Sciatic nerve (tissue), 2 donors: ENCODE data around the gene HIGD2A. TPM values are rescaled to one million over a fixed set of nuclear protein-coding genes. Genes with fewer than 3 reads are reported as not detected.

Source experiments
- ATAC-seq: fragments of 200-7000 bp; cut with Tn5 transposase; one replicate; pipeline ENCODE4 v1.9.1; 2020; ENCODE audit warnings: mild to moderate bottlenecking, moderate library complexity
- DNase-seq: peaks from one replicate; pipeline ENCODE4 v3.0.0-alpha.2; 2020; ENCODE audit warnings: low spot score
- intact Hi-C: fragments of 100-400 bp; cut with DNase I; formaldehyde crosslinking; loops from one replicate; pipeline ENCODE4 v1.14.2; 2022
- total RNA-seq: library from RNA; stranded (reverse); fragmentation: NEBNext Ultra II Directional; extraction: Animal tissue kit (Norgen Biotek cat#: 25700); gene quantifications from one replicate; pipeline ENCODE4 v1.2.1, GENCODE V29; 2021
- donor health status: DM: no; HTN: no; CAD: no.
- donor health status: DM: no; HTN: no; CAD: no.

HIGD2A gene
- total RNA-seq, 1 donor from 2014 or later: 58.8 TPM

GRCh38 chr5:176412517-176413254, 24.1 kb downstream of the HIGD2A start:
- intact Hi-C loops: no loop called here
- DNase-seq (no peak), ATAC-seq (no peak)

DNA sequence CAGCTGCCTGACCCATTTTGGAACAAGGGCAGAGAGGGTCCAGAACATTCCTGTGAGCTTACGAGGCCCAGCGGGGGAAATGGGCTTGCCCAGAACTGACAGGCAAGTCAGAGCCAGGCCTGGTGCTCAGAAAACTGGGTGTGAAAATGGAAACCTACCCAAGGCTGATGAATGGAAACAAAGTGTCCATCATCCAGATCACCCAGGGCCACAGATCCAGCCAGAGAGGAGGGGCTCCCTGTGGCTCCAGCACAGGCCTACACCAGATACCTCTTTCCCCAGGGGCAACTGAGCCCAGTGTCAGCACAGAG, 24.7 kb downstream of the HIGD2A start:
- intact Hi-C loops: no loop called here
- ATAC-seq (no peak), DNase-seq (no peak)

DNA sequence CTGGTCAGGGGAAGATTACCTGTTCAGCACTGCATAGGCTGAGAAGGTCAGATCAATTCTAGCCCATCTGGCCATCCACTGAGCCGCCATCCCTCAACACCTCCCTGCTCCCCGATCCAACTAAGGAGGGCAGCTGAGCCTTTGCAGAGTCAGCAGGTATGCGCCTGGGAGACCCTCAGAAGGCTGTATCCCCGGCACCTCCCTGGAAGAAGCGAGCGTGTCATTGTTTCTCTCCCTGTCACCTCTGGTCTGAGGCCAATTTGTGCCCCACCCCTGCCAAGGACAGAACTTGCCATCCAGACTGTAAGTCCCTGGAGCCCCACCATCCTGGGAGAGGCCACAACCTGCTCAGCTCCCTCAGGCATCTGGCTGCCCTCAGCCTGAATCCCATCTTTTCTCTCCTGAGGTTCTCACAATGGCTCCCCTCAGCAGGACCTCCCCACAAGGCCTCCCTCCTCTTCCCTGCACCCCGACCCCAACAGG, 25.2 kb downstream of the HIGD2A start:
- ATAC-seq (no peak), DNase-seq (no peak)
- intact Hi-C loops: no loop called here

GRCh38 chr5:176414704-176415103, 26.2 kb downstream of the HIGD2A start:
- ATAC-seq: no peak
- no peak for DNase-seq
- intact Hi-C loops: no loop called here

DNA sequence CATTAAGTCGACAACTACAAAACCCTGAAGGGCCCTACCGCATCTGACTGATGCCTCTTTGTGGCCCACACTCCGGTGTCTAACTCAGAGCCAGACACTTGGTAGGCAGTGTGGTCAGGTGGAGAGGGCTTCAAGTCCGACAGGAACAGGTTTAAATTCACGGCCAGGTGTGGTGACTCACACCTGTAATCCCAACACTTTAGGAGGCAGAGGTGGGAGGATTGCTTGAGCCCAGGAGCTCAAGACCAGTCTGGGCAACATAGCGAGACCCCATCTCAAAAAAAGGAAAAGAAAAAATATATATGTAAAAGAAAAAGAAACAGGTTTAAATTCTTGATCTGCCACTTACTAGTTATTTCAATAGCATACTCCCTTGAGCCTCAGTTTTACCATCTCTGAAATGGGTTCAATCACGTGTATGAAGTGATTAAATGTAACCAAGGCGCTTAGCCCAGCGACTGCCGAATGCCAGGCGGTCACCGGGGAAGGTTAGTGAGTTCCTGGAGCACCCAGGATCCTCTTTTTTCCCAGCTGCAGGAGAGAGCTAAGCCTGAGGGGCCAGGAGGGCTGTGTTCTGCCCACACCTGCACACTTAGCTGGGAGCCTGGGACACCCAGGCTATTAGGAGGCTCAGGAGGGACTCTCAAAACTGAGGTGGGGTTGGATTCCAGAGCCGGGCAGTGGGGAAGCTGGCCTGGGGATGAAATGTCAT, 26.8 kb downstream of the HIGD2A start:
- DNase-seq: no peak
- intact Hi-C loops: no loop called here
- ATAC-seq: no peak

DNA sequence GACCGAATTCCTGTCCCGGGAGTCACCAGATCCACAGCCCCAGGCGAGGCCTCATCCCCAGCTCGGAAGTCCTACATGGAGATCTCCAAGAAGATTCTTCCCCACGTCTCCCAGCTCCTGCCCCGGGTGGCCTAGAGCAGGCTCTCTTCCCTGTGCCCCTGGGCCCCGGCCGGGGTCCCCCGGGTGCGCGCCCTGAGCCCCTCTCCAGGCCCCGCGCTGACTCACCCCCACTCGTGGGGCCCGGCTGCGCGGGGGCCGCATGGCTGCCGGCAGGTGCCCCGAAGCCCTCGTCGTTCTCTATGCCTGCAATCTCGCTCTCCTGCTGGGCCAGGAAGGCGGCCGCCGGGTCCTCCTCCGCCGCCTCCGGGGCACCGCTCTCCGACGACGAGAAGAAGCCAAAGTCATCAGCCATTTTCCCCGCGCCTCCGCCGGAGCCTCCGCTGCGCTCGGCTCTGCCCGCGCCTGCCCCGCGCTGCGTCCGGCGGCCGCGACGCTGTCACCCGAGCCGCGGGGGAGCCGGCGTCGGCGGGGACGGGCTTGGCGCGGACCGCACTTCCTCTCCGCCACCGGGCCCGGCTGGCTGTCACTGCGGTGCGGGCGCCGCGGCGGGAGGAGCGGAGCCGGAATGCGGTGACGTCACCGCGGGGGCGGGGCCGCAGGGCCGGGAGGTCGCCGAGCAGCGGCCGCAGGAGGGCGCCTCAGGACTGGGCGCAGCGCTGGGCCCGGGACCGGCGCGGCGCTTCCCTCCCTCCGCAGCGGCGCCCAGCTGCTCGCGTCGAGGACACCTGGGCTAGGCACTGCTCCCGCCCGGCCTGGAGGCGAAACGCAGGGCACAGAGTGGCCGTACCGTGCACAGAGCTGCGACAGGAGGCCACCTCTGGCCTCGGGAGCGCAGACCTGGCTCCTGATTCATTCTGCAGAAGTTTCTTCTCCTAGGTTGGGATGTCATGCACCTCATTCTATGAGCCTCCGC, 27.7 kb downstream of the HIGD2A start, which contains the start of gene CLTB:
Gene CLTB, minus strand, starts transcription at position 588 of the 973 bp plus-strand sequence. Its CDS starts 176 bp downstream, at position 412.
- ATAC-seq (peak; percentile 96), DNase-seq (peak; percentile 95)

GRCh38 chr5:176416965-176417364, 28.4 kb downstream of the HIGD2A start:
- intact Hi-C loops: no loop called here
- DNase-seq (no peak), ATAC-seq (no peak)

More for the DNA sequence above, 27.7 kb downstream of the HIGD2A start, which contains the start of gene CLTB:
- intact Hi-C loops: no loop called here

DNA sequence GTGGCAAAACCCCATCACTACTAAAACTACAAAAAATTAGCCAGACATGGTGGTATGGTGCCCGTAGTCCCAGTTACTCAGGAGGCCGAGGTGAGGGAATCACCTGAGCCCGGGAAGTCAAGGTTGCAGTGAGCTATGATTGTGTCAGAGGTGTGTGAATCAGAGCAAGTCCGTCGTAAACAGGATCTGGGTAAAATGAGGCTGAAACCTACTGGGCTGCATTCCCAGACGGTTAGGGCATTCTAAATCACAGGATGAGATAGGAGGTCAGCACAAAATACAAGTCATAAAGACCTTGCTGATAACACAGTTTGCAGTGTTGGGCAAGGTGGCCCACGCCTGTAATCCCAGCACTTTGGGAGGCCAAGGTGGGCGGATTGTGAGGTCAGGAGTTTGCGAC, 29.7 kb downstream of the HIGD2A start:
- intact Hi-C loops: no loop called here
- ATAC-seq (no peak), DNase-seq (no peak)

- DNase-seq: no peak
- intact Hi-C loops: no loop called here
- ATAC-seq: no peak
These were observed 31.5 kb downstream of the HIGD2A start for GRCh38 chr5:176420086-176420485.

DNA sequence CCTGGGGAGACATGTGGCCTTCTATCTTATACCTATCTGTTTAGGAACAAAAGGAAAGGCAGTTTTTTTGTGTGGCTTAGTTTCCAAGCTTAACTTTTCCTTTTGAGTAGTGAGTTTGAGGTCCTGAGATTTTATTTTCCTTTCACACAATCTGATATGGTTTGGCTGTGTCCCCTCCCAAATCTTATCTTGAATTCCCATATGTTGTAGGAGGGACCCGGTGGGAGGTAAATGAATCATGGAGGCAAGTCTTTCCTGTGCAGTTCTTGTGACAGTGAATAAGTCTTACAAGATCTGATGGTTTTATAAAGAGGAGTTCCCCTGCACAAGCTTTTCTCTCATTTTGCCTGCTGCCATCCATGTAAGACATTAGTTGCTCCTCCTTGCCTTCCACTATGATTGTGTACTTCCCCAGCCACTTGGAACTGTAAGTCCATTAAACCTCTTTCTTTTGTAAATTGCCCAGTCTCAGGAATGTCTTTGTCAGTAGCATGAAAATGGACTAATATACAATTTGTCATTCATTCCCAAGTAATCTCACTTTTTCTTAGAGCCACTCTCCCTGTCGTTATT, 32.5 kb downstream of the HIGD2A start:
- no peak for ATAC-seq
- intact Hi-C loops: no loop called here
- no peak for DNase-seq

- intact Hi-C loops: no loop called here
- ATAC-seq (peak; percentile 57), DNase-seq (no peak)
These were observed 35.6 kb downstream of the HIGD2A start for GRCh38 chr5:176424181-176424580.

DNA sequence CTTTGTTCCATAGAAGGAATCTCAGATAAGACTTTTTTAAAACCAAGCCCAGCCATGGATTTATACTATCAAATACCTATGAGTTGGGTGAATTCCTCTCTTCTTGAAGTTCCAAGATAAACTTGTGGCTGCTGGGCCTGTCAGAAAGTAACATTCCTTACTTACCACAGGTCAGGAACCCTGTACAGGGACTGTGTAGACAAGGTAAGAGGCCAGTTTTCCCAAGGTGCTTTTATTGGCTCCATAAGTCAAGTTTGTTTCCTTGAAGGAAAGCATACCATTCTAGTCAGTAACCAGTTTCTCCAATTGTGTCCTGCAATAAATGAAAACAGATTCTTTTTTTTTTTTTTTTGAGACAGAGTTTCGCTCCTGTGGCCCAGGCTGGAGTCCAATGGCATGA, 36.6 kb downstream of the HIGD2A start:
- intact Hi-C loops: no loop called here
- DNase-seq (no peak), ATAC-seq (no peak)

DNA sequence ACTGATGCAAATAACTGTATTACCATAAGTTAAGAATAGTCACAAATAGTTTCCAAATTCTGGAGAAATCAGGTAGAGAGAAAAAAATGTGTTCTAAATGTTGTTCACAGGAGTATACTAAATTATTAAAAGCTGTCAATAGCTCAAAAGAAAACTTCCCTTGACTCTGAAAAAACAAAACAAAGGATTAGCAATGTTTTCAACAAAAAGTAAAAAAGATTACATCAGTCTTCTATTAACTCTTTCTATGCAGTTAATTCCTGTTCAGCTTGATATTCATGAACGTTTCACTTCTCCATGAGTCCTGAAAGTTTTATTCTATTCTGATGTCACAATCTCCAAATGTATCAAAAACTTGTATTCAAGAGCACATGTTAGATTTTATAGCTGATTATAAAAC, 37.2 kb downstream of the HIGD2A start:
- ATAC-seq (no peak), DNase-seq (no peak)
- intact Hi-C loops: no loop called here

DNA sequence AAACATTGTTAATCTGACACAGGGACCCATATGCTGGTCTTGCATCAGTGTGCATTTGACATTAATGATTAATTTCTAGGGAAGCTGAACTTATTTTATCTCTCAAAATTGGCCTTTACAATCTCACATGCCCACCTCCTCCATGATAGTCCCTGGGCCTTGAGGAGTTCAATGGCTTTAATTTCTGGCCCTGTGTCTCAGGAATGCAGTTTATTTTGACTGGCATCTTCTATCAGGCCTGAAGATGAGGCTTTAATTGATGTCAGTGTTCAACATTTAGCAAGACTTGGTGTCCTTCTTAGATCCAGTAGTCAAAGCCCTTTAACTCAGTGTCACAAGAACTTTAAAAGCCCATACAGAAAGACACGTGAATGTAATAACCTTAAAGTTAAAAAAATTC, 38.3 kb downstream of the HIGD2A start:
- DNase-seq (no peak), ATAC-seq (no peak)
- intact Hi-C loops: no loop called here

GRCh38 chr5:176427971-176428370, 39.4 kb downstream of the HIGD2A start:
- intact Hi-C loops: no loop called here
- ATAC-seq (no peak), DNase-seq (no peak)

DNA sequence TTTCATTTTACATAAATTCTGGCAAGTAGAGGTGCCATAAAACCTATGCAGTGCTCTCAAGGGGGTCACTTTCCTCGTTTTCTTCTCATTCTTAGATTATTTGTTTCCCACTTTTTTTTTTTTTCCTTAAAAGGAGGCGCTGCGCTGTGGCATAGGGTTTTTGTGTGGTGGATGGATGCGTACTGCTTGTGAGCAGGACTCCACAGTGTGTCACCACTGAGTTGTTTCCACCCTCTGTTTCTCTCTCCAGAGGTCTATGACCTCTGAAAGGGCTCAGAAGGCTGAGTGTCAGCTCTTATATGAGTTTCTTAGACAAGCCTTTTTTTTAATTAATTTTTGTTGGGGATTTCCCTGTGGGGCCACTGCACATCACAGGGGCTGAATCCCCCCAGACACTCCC, 41.4 kb downstream of the HIGD2A start:
- no peak for ATAC-seq
- intact Hi-C loops: no loop called here

GRCh38 chr5:176432707-176433106, 44.2 kb downstream of the HIGD2A start:
- DNase-seq (no peak), ATAC-seq (no peak)
- intact Hi-C loops: no loop called here

More for the DNA sequence above, 41.4 kb downstream of the HIGD2A start:
- DNase-seq: no peak

- ATAC-seq (no peak), DNase-seq (no peak)
- intact Hi-C loops: no loop called here
These were observed 48.1 kb downstream of the HIGD2A start for GRCh38 chr5:176436656-176437055.
